DMS153 (cell line): ENCODE data around the gene USH1C.

ENCODE experiments used
- DNase-seq: peaks from one replicate; lab custom pipeline; 2025; lab: John Stamatoyannopoulos, UW

The USH1C gene

GRCh38 chr11:17544181-17544622, at the start of gene USH1C:
TSS of gene USH1C (minus strand) at chr11:17544416. CDS start at chr11:17544307, 109 bp downstream.
- DNase-seq, result no peak

- DNase-seq, result no peak
Observed at GRCh38 chr11:17593466-17594245, 49.4 kb upstream of the USH1C start.

GRCh38 chr11:17591293-17591692, 47.1 kb upstream of the USH1C start:
- no peak for DNase-seq

GRCh38 chr11:17590463-17590862, 46.2 kb upstream of the USH1C start:
- DNase-seq, result no peak

GRCh38 chr11:17588721-17589120, 44.5 kb upstream of the USH1C start:
- DNase-seq, result no peak

GRCh38 chr11:17588166-17588565, 44.0 kb upstream of the USH1C start:
- DNase-seq, result no peak

GRCh38 chr11:17585911-17586695, 41.9 kb upstream of the USH1C start:
- no peak for DNase-seq

GRCh38 chr11:17581732-17582053, 37.5 kb upstream of the USH1C start:
- no peak for DNase-seq

- DNase-seq, result no peak
Observed at GRCh38 chr11:17581036-17581731, 37.0 kb upstream of the USH1C start.

GRCh38 chr11:17580271-17580670, 36.1 kb upstream of the USH1C start:
- no peak for DNase-seq

GRCh38 chr11:17579451-17579850, 35.2 kb upstream of the USH1C start:
- no peak for DNase-seq

- no peak for DNase-seq
Observed at GRCh38 chr11:17578958-17579357, 34.7 kb upstream of the USH1C start.

GRCh38 chr11:17578296-17578695, 34.1 kb upstream of the USH1C start:
- DNase-seq, result no peak

GRCh38 chr11:17575431-17576425, 31.5 kb upstream of the USH1C start:
- no peak for DNase-seq

GRCh38 chr11:17574141-17575091, 30.2 kb upstream of the USH1C start:
- no peak for DNase-seq

GRCh38 chr11:17573526-17573925, 29.3 kb upstream of the USH1C start:
- no peak for DNase-seq

GRCh38 chr11:17572791-17573460, 28.7 kb upstream of the USH1C start:
- no peak for DNase-seq

GRCh38 chr11:17572359-17572690, 28.1 kb upstream of the USH1C start:
- DNase-seq, result no peak

GRCh38 chr11:17571431-17572358, 27.5 kb upstream of the USH1C start:
- no peak for DNase-seq
